ENCODE measurements around the gene APEX2. TPM values are rescaled to one million over a fixed set of nuclear protein-coding genes. Genes with fewer than 3 reads are reported as not detected.

Gene APEX2
- total and polyA plus RNA-seq, 4 donors: 6.2 to 15.4 (median 10.2) TPM

DNA sequence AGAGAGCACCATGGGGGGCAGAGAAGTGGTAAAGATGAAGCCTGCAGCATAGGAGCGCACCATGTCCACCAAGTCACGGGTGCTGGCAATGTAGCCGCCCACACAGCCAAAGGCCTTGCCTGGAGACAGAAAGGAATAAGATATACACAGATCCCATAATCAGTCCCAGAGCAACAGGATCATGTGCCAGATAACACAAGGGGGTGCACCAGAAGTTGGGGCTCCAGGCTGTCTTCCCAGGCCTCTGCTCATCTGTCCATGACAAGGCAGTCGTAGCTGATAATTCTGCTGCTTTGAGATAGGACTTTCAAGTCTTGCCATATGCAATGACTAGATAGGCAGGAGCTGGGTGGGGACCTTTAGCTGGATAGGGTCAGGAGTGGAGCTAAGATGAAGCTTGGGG, 14.7 kb downstream of the APEX2 start:
- Histone ChIP-seq H3K9ac (ENCODE audit: insufficient read depth in 1 of 2, low read length in 2 of 2) (no peak overlapping the region), H3K36me3 (ENCODE audit: control insufficient read depth in 4 of 4, insufficient read depth in 4 of 4, low read length in 4 of 4) (no peaks in the 10 kb centered on the region), H3K27me3 (ENCODE audit: control insufficient read depth in 3 of 3, insufficient read depth in 3 of 3, low read length in 2 of 3) (peaks cover 0 to 8% (median 2%) of the 10 kb centered on the region in 3 donors), H3K4me3 (no peak overlapping the region), H3K27ac (ENCODE audit: low read depth in 1 of 2, low read length in 1 of 2) (no peak overlapping the region), H3K4me1 (ENCODE audit: control insufficient read depth in 5 of 5, insufficient read depth in 5 of 5, low read length in 5 of 5) (no peaks in the 10 kb centered on the region), H3K9me3 (ENCODE audit: control insufficient read depth in 4 of 4, insufficient read depth in 3 of 4, low read length in 3 of 4) (no peaks in the 10 kb centered on the region)
- 84 to 94% methylated on average over 4 of the region's 4 CpGs for WGBS, 2 donors
- TF ChIP-seq CTCF (IDR thresholded peaks at IDR 0.05; ENCODE audit: control extremely low read depth, extremely low read depth): no peak
- DNase-seq (no peak), ATAC-seq (ENCODE audit: insufficient read depth, low FRiP score) (no peak)

- peaks cover 0 to 5% (median 1%) of the 10 kb centered on the region in 4 donors for H3K9me3 ChIP-seq (ENCODE audit: control insufficient read depth in 4 of 4, insufficient read depth in 3 of 4, low read length in 3 of 4)
- DNase-seq (no peak), ATAC-seq (ENCODE audit: insufficient read depth, low FRiP score) (no peak)
- no peaks in the 10 kb centered on the region for H3K4me1 ChIP-seq (ENCODE audit: control insufficient read depth in 5 of 5, insufficient read depth in 5 of 5, low read length in 5 of 5)
- no peaks in the 10 kb centered on the region for H3K36me3 ChIP-seq (ENCODE audit: control insufficient read depth in 4 of 4, insufficient read depth in 4 of 4, low read length in 4 of 4)
- no peak overlapping the region for H3K9ac ChIP-seq (ENCODE audit: insufficient read depth in 1 of 2, low read length in 2 of 2)
- no peak overlapping the region for H3K4me3 ChIP-seq
- H3K27me3 ChIP-seq (ENCODE audit: control insufficient read depth in 3 of 3, insufficient read depth in 3 of 3, low read length in 2 of 3): peaks cover 0 to 2% (median 0%) of the 10 kb centered on the region in 3 donors
- no peak overlapping the region for H3K27ac ChIP-seq (ENCODE audit: low read depth in 1 of 2, low read length in 1 of 2)
- no peak for TF ChIP-seq CTCF (IDR thresholded peaks at IDR 0.05; ENCODE audit: control extremely low read depth, extremely low read depth)
Measured at GRCh38 chrX:55026143-55026542, 26.0 kb downstream of the APEX2 start.

DNA sequence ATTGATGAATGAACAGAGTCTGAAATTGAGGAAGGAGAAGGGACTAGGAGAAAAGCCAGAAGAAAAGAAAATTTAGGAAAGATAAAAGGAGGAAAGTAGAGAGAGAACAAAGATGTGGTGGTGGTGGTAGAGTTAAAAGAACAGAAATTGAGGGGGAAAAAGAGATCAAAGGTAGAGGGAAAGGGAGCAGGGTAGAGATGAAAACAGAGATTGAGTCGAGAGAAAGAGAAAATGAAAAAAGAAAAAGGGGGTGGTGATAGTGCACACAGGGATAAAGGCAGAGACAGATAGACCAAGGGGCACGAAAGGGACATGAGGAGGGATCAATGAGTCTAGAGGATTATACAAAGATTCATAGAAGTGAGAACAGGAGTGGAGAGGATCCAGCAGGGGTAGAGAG, 26.7 kb downstream of the APEX2 start:
- peaks cover 0 to 5% (median 1%) of the 10 kb centered on the region in 4 donors for H3K9me3 ChIP-seq (ENCODE audit: control insufficient read depth in 4 of 4, insufficient read depth in 3 of 4, low read length in 3 of 4)
- WGBS, 2 donors: 54 to 89% methylated on average over 2 of the region's 2 CpGs
- no peaks in the 10 kb centered on the region for H3K36me3 ChIP-seq (ENCODE audit: control insufficient read depth in 4 of 4, insufficient read depth in 4 of 4, low read length in 4 of 4)
- ATAC-seq (ENCODE audit: insufficient read depth, low FRiP score) (no peak), DNase-seq (no peak)
- H3K9ac ChIP-seq (ENCODE audit: insufficient read depth in 1 of 2, low read length in 2 of 2): no peak overlapping the region
- H3K27me3 ChIP-seq (ENCODE audit: control insufficient read depth in 3 of 3, insufficient read depth in 3 of 3, low read length in 2 of 3): peaks cover 0 to 2% (median 0%) of the 10 kb centered on the region in 3 donors
- H3K4me3 ChIP-seq: no peak overlapping the region
- H3K4me1 ChIP-seq (ENCODE audit: control insufficient read depth in 5 of 5, insufficient read depth in 5 of 5, low read length in 5 of 5): no peaks in the 10 kb centered on the region
- TF ChIP-seq CTCF (IDR thresholded peaks at IDR 0.05; ENCODE audit: control extremely low read depth, extremely low read depth): no peak
- no peak overlapping the region for H3K27ac ChIP-seq (ENCODE audit: low read depth in 1 of 2, low read length in 1 of 2)

DNA sequence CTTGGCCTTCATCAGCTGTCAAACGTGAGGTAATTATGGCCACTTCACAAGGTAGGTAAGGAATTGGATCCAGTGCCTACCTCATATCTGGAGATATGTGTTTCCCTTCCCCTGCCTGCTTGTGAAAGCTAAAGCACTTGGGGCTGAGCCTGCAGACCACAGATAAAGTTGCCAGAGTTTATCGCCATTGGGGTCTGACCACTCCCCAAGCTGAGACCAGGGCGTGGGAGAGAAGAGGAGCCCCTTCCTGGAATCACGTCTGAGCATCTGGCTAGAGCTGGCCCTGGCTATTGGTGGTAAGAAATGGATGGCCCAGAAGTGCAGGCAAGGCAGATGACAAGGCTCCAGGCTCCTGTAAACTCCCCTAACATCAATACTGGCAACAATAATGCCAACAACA, 27.9 kb downstream of the APEX2 start:
- ATAC-seq (ENCODE audit: insufficient read depth, low FRiP score) (no peak), DNase-seq (no peak)
- Histone ChIP-seq H3K9me3 (ENCODE audit: control insufficient read depth in 4 of 4, insufficient read depth in 3 of 4, low read length in 3 of 4) (peaks cover 0 to 5% (median 1%) of the 10 kb centered on the region in 4 donors), H3K36me3 (ENCODE audit: control insufficient read depth in 4 of 4, insufficient read depth in 4 of 4, low read length in 4 of 4) (no peaks in the 10 kb centered on the region), H3K27me3 (ENCODE audit: control insufficient read depth in 3 of 3, insufficient read depth in 3 of 3, low read length in 2 of 3) (peaks cover 0 to 2% (median 0%) of the 10 kb centered on the region in 3 donors), H3K4me1 (ENCODE audit: control insufficient read depth in 5 of 5, insufficient read depth in 5 of 5, low read length in 5 of 5) (no peaks in the 10 kb centered on the region), H3K9ac (ENCODE audit: insufficient read depth in 1 of 2, low read length in 2 of 2) (no peak overlapping the region), H3K4me3 (no peak overlapping the region), H3K27ac (ENCODE audit: low read depth in 1 of 2, low read length in 1 of 2) (no peak overlapping the region)
- no peak for TF ChIP-seq CTCF (IDR thresholded peaks at IDR 0.05; ENCODE audit: control extremely low read depth, extremely low read depth)
- 59 to 94% methylated on average over 3 to 4 of the region's 4 CpGs for WGBS, 2 donors
